Ovary (tissue), 3 donors: ENCODE results near the gene GATB.

Source experiments
- CTCF ChIP-seq, 3 donors: fragments of 450-650 bp in 2 of 3; fragments of 200-600 bp in 1 of 3; IDR thresholded peaks; one replicate each; pipeline versions ENCODE4 v1.5.1 to v1.8.0; 2016 to 2022; ENCODE audit warnings: antibody characterized with exemption in 3 of 3, mild to moderate bottlenecking in 1 of 3
- EP300 ChIP-seq: sonication (generic); formaldehyde crosslinking; IDR thresholded peaks from one replicate; pipeline ENCODE4 v1.6.1; 2017; ENCODE audit warnings: antibody characterized with exemption
- POLR2A ChIP-seq: fragments of 450-650 bp; IDR thresholded peaks from one replicate; pipeline ENCODE4 v1.6.1; 2017; ENCODE audit warnings: antibody characterized with exemption, mild to moderate bottlenecking, moderate library complexity
- donor health status: DM: no; HTN: no; CAD: no.

GRCh38 chr4:151641983-151642382 lies 118.8 kb downstream of the GATB start:
- no peak for TF ChIP-seq CTCF (IDR thresholded peaks at IDR 0.05)
- TF ChIP-seq POLR2A = no peak
- no peak for TF ChIP-seq EP300
